GM21528 (cell line): ENCODE data around the gene LCN12.

Experiments used
- ATAC-seq: cut with Tn5 transposase; IDR thresholded peaks from one replicate; pipeline ENCODE4 v1.9.1; 2021; ENCODE audit warnings: mild to moderate bottlenecking, moderate library complexity; ENCODE audit not compliant: unreplicated experiment, low FRiP score

The LCN12 gene

DNA sequence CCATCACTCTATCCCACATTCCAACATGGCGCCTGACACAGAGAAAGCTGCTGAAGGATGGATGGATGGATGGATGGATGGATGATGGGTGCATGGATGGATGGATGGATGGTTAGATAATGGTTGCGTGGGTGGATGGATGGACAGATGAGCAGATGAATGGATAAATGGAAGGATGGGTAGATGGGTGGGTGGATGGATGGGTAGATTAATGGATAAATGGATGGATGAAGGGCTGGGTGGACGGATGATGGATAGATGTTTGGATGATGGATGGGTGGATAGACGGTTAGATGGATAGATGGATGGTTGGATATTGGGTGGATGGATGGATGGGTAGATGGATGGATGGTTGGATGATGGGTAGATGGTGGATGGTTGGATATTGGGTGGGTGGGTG is 4.5 kb downstream of the LCN12 start:
- ATAC-seq: no peak

- no peak for ATAC-seq
These were observed 5.4 kb downstream of the LCN12 start for GRCh38 chr9:136957461-136957860.

DNA sequence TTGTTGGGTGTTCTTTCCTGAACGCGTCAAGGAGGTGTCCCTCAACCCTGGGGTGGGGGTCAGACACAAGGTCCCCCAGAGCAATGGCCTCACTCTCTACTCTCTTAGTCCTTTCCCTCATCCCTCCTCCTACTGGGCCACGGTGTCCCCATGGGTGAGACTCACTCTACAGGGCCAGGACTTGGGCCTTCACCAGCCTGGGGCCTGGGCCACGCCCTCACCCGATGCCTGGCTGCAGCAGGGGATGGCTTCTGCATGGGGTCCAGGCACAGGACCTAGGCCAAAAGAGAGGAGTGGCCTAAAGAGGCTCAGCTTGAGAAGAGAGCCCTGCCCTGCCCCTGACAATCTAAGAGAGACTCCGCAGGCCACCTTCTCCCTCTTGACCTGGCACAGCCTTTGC is 5.8 kb downstream of the LCN12 start:
- ATAC-seq: no peak

- no peak for ATAC-seq
These were observed 6.4 kb downstream of the LCN12 start for GRCh38 chr9:136958473-136958872.

GRCh38 chr9:136958898-136959850 is 7.1 kb downstream of the LCN12 start:
- ATAC-seq: no peak

DNA sequence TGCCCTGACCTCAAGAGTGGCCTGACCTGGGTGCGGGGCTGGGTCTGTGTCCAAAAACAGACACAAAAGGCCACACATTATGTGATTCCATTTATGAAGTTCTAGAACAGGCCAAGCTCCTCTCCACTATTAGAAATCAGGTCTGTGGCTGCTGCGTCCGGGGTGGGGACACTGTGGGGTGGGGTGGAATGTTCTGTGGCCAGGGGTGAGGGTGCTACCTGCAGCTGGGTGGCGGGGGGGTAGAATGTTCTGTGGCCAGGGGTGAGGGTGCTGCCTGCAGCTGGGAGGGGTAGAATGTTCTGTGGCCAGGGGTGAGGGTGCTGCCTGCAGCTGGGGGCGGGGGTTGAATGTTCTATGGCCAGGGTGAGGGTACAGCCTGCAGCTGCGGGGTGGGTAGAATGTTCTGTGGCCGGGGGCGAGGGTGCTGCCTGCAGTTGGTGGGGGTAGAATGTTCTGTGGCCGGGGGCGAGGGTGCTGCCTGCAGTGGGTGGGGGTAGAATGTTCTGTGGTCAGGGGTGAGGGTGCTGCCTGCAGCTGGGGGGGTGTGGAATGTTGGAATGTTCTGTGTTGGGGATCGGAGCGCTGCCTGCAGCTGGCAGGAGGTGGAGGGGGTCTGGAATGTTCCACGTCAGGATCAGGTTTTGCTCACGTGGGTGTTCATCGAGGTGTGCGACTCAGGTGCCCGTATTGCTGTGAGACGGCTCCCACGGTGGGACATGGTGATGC is 8.3 kb downstream of the LCN12 start:
- ATAC-seq: no peak

- no peak for ATAC-seq
These were observed 8.8 kb downstream of the LCN12 start for GRCh38 chr9:136960938-136961275.

- no peak for ATAC-seq
These were observed 9.4 kb downstream of the LCN12 start for GRCh38 chr9:136961279-136962065.

- no peak for ATAC-seq
These were observed 10.1 kb downstream of the LCN12 start for GRCh38 chr9:136962163-136962562.

- no peak for ATAC-seq
These were observed 10.7 kb downstream of the LCN12 start for GRCh38 chr9:136962701-136963248.

- no peak for ATAC-seq
These were observed 11.3 kb downstream of the LCN12 start for GRCh38 chr9:136963341-136963740.

- no peak for ATAC-seq
These were observed 11.7 kb downstream of the LCN12 start for GRCh38 chr9:136963751-136964150.

DNA sequence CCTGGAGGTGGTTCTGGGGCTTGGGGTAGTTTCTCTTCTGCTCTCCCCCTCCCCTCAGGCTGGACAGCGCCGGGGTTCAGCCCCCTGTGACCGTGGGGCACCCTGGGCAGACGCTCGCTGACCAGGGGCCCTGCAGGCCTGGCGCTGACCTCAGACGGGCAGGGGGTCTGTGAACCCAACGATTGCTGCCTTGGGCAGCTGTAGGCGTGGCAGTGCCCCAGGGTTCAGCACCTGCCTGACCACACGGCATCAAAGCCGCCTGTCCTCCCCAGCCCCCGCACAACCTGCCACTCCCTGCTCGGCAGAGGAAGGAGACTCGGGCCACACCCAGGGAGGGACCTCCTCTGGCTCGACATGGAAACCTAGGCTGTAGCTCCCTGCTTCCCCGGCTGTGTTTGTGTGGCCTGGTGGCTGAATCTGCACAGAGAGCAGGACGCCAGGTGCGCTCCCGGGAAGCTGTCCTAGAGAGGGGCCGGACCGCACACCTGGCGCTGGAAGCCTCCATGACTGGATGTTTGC is 12.2 kb downstream of the LCN12 start:
- ATAC-seq: no peak

- no peak for ATAC-seq
These were observed 12.9 kb downstream of the LCN12 start for GRCh38 chr9:136964833-136965422.

- no peak for ATAC-seq
These were observed 13.9 kb downstream of the LCN12 start for GRCh38 chr9:136965771-136966484.

DNA sequence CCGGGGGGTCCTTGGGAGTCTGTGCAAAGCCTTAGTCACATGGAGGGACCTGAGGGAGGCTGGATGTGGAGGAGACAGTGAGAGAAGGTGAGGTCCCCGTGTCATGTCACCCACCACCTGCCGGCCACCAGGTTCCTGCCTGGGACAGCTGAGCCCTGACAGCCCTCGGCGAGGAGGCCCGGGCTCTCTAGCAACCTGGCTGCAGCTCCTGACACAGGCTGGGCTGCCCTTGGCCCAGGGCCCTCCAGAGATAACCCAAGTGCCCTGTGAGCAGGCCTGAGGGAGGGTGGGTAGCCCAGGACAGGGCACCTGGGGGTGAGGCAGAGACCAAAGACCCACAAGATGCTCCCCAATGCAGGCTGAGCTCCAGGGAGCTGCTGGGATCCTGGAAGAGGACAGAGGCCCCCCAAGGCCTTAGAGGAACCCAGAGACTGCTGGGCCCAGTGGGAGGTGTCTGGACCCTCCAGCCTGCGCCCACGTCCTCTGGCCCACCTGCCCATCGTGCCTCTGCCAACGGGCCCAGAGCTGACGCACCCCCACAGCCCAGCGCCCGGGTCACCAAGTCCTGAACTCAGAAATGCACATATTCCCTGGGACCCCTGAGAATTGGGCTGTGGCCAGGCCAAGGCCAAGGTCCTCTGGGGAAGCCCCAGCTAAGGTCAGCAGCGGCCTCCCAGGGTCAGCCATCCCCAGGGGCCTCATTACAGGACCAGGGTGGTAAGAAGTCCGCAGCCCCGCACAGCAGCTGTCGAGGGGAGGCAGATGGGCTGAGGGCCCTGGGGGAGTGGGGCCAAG is 16.5 kb downstream of the LCN12 start:
- no peak for ATAC-seq

- no peak for ATAC-seq
These were observed 17.1 kb downstream of the LCN12 start for GRCh38 chr9:136969150-136969549.

GRCh38 chr9:136969774-136970173 is 17.7 kb downstream of the LCN12 start:
- ATAC-seq: no peak

- no peak for ATAC-seq
These were observed 18.3 kb downstream of the LCN12 start for GRCh38 chr9:136970361-136970760.
